Sigmoid colon (tissue), 4 donors: ENCODE measurements around the gene NR2F1-AS1.

Experiments used
- CTCF ChIP-seq, 4 experiments: fragments of 450-650 bp in 3 of 4; fragments of 200-600 bp in 1 of 4; IDR thresholded peaks; one replicate each; pipeline ENCODE4 v1.5.1; 2016 to 2019; ENCODE audit warnings: antibody characterized with exemption in 4 of 4, mild to moderate bottlenecking in 3 of 4, moderate library complexity in 2 of 4
- EP300 ChIP-seq, 4 donors: sonication (generic); formaldehyde crosslinking; IDR thresholded peaks; one replicate each; pipeline ENCODE4 v1.6.1; 2017; ENCODE audit warnings: antibody characterized with exemption in 4 of 4
- POLR2A ChIP-seq, 2 donors: fragments of 450-650 bp; IDR thresholded peaks; one replicate each; pipeline ENCODE4 v1.6.1; 2016; ENCODE audit warnings: antibody characterized with exemption in 2 of 2, mild to moderate bottlenecking in 2 of 2, moderate library complexity in 2 of 2
- POLR2AphosphoS5 ChIP-seq, 4 donors: sonication (generic); formaldehyde crosslinking; IDR thresholded peaks; one replicate each; pipeline ENCODE4 v1.6.1; 2017; ENCODE audit warnings: antibody characterized with exemption in 4 of 4

GRCh38 chr5:93592883-93593282 is 11.9 kb upstream of the NR2F1-AS1 start:
- no peak for TF ChIP-seq CTCF (IDR thresholded peaks at IDR 0.05)
- no peak for TF ChIP-seq POLR2A (IDR thresholded peaks at IDR 0.05)
- TF ChIP-seq EP300 (IDR thresholded peaks at IDR 0.05), result no peak
- TF ChIP-seq POLR2AphosphoS5 (IDR thresholded peaks at IDR 0.05), result no peak
